ENCODE measurements around the gene TANGO2.

The TANGO2 gene

GRCh38 chr22:19983741-19984140 lies 37.2 kb upstream of the TANGO2 start:
- no peak for DNase-seq

GRCh38 chr22:19984201-19984753 lies 36.6 kb upstream of the TANGO2 start:
- DNase-seq = no peak

- DNase-seq = no peak
These were observed 35.8 kb upstream of the TANGO2 start for GRCh38 chr22:19984851-19985811.

- DNase-seq = no peak
These were observed 34.9 kb upstream of the TANGO2 start for GRCh38 chr22:19986011-19986409.

- peak; percentile 57 to 65 for DNase-seq
These were observed 34.2 kb upstream of the TANGO2 start for GRCh38 chr22:19986410-19987341.

GRCh38 chr22:19987394-19988306 lies 33.3 kb upstream of the TANGO2 start:
- DNase-seq = no peak

- no peak for DNase-seq
These were observed 32.5 kb upstream of the TANGO2 start for GRCh38 chr22:19988331-19988808.

GRCh38 chr22:19988965-19989724 lies 31.8 kb upstream of the TANGO2 start:
- DNase-seq = no peak

GRCh38 chr22:19989725-19990067 lies 31.2 kb upstream of the TANGO2 start:
- no peak for DNase-seq

- DNase-seq = no peak
These were observed 30.7 kb upstream of the TANGO2 start for GRCh38 chr22:19990188-19990587.

GRCh38 chr22:19990609-19991394 lies 30.1 kb upstream of the TANGO2 start:
- no peak for DNase-seq

- no peak for DNase-seq
These were observed 29.6 kb upstream of the TANGO2 start for GRCh38 chr22:19991395-19991644.

- no peak for DNase-seq
These were observed 29.1 kb upstream of the TANGO2 start for GRCh38 chr22:19991645-19992451.

- no peak for DNase-seq
These were observed 28.4 kb upstream of the TANGO2 start for GRCh38 chr22:19992481-19992911.

- DNase-seq = no peak
These were observed 28.0 kb upstream of the TANGO2 start for GRCh38 chr22:19992921-19993355.

- DNase-seq = no peak
These were observed 27.0 kb upstream of the TANGO2 start for GRCh38 chr22:19993926-19994325.

GRCh38 chr22:19994851-19995610 lies 25.9 kb upstream of the TANGO2 start:
- DNase-seq = no peak

- no peak for DNase-seq
These were observed 25.1 kb upstream of the TANGO2 start for GRCh38 chr22:19995611-19996339.
